Measurements from ENCODE around the gene RNGTT.

- TF ChIP-seq, protein P1, sequence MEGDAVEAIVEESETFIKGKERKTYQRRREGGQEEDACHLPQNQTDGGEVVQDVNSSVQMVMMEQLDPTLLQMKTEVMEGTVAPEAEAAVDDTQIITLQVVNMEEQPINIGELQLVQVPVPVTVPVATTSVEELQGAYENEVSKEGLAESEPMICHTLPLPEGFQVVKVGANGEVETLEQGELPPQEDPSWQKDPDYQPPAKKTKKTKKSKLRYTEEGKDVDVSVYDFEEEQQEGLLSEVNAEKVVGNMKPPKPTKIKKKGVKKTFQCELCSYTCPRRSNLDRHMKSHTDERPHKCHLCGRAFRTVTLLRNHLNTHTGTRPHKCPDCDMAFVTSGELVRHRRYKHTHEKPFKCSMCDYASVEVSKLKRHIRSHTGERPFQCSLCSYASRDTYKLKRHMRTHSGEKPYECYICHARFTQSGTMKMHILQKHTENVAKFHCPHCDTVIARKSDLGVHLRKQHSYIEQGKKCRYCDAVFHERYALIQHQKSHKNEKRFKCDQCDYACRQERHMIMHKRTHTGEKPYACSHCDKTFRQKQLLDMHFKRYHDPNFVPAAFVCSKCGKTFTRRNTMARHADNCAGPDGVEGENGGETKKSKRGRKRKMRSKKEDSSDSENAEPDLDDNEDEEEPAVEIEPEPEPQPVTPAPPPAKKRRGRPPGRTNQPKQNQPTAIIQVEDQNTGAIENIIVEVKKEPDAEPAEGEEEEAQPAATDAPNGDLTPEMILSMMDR (optimal IDR thresholded peaks at IDR 0.05 in 1 of 3, IDR thresholded peaks at IDR 0.05 in 1 of 3, conservative IDR thresholded peaks at IDR 0.05 in 1 of 3; ENCODE audit: extremely low read depth in 1 of 3, insufficient read depth in 2 of 3, low read length in 3 of 3), result no peak
- TF ChIP-seq EZH2 (IDR thresholded peaks at IDR 0.05; ENCODE audit: low read length), result no peak
Measured at GRCh38 chr6:88709819-88710246, 253.6 kb downstream of the RNGTT start.
